Transverse colon (tissue), 4 donors: ENCODE data around the gene FOXP4.

Source experiments
- CTCF ChIP-seq, 5 experiments: fragments of 200-600 bp in 3 of 5; fragments of 450-650 bp in 2 of 5; sonication (generic) in 3 of 5; IDR thresholded peaks; 1 replicate in 2 of 5; 2 replicates in 3 of 5; pipeline ENCODE4 v1.5.1; 2016 to 2017; ENCODE audit warnings: antibody characterized with exemption in 5 of 5, inconsistent platforms in 3 of 5, mild to moderate bottlenecking in 2 of 5, moderate library complexity in 1 of 5
- EP300 ChIP-seq: sonication (generic); formaldehyde crosslinking; IDR thresholded peaks from one replicate; pipeline ENCODE4 v1.6.1; 2017; ENCODE audit warnings: antibody characterized with exemption, low read depth
- POLR2A ChIP-seq: fragments of 450-650 bp; IDR thresholded peaks from one replicate; pipeline ENCODE4 v1.6.1; 2016; ENCODE audit warnings: antibody characterized with exemption, mild to moderate bottlenecking, moderate library complexity
- POLR2AphosphoS5 ChIP-seq, 3 donors: sonication (generic); formaldehyde crosslinking; IDR thresholded peaks; one replicate each; pipeline ENCODE4 v1.6.1; 2016; ENCODE audit warnings: antibody characterized with exemption in 3 of 3

- TF ChIP-seq CTCF (IDR thresholded peaks at IDR 0.05): no peak
- no peak for TF ChIP-seq POLR2A
- no peak for TF ChIP-seq POLR2AphosphoS5 (IDR thresholded peaks at IDR 0.05)
- no peak for TF ChIP-seq EP300
Measured at GRCh38 chr6:41598670-41599014, 52.5 kb downstream of the FOXP4 start.
